ENCODE results near the gene OSBPL1A.
A peak's percentile ranks its signal among the peaks of the same experiment; 100 is the strongest.

Gene OSBPL1A

DNA sequence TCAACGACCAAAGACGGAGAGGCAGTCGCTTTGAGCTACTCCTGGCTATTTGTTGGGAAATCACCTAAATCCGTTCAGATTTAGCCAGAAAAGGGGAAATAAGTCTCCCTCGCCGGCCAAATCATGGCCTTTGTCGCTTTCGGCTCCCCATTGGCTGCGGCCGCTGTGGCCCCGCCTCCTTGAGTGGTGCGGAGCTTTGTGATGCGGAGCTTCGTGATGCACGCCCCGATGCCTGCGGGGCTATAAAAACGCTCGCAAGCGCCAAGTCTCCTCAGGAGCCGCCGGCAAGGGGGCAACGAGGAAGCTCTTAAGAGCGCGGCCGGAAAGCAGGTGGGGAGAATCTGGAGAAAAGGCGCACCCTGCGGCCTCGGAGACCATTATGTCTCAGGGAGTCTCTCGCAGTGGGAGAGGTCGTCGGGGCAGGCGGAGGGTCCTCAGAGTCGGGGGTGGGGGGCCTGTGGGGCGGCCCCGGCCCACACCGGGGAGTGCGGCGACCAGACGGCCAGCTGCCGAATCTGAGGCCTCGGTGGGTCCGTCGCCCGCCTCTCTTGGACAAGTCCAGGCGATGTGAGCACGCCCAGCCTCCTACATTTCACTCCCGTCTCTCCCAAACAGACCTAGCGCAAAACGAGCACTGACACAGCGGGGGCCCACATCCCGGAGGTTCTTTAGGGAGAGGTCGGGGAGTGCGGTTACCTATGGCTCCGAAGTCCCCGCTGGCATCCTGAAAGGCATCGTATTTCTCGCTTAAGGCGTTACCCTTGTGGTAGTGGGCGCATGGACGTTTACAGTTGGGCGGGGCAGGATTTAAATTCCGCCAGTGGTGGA lies 258.6 kb downstream of the OSBPL1A start, which contains the start of gene CABYR:
CABYR (plus strand) TSS at position 274 of the 828 bp plus-strand sequence. CDS start 4,053 bp downstream, outside the sequence.
- DNase-seq (ENCODE audit: low read depth in 1 of 2, low spot score in 1 of 2) = peak in 1 of 2 experiments; percentile 74
- Histone ChIP-seq H3K27ac (replicated peaks) (no peak within 1 kb of the TSS), H3K4me3 (replicated peaks; ENCODE audit: insufficient read depth, low read length) (peak within 1 kb of the TSS; percentile 17), H3K27me3 (ENCODE audit: insufficient read depth, poor library complexity, severe bottlenecking) (peaks cover 3% of the 10 kb centered on the region)
- no peak for TF ChIP-seq GABPA (IDR thresholded peaks at IDR 0.05; ENCODE audit: low read depth)
- TF ChIP-seq SPI1 (IDR thresholded peaks at IDR 0.05; ENCODE audit: borderline replicate concordance, low read depth) = no peak
- TF ChIP-seq, protein P1, sequence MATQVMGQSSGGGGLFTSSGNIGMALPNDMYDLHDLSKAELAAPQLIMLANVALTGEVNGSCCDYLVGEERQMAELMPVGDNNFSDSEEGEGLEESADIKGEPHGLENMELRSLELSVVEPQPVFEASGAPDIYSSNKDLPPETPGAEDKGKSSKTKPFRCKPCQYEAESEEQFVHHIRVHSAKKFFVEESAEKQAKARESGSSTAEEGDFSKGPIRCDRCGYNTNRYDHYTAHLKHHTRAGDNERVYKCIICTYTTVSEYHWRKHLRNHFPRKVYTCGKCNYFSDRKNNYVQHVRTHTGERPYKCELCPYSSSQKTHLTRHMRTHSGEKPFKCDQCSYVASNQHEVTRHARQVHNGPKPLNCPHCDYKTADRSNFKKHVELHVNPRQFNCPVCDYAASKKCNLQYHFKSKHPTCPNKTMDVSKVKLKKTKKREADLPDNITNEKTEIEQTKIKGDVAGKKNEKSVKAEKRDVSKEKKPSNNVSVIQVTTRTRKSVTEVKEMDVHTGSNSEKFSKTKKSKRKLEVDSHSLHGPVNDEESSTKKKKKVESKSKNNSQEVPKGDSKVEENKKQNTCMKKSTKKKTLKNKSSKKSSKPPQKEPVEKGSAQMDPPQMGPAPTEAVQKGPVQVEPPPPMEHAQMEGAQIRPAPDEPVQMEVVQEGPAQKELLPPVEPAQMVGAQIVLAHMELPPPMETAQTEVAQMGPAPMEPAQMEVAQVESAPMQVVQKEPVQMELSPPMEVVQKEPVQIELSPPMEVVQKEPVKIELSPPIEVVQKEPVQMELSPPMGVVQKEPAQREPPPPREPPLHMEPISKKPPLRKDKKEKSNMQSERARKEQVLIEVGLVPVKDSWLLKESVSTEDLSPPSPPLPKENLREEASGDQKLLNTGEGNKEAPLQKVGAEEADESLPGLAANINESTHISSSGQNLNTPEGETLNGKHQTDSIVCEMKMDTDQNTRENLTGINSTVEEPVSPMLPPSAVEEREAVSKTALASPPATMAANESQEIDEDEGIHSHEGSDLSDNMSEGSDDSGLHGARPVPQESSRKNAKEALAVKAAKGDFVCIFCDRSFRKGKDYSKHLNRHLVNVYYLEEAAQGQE (IDR thresholded peaks at IDR 0.05; ENCODE audit: insufficient replicate concordance, low read depth) = no peak
- TF ChIP-seq, protein P2, sequence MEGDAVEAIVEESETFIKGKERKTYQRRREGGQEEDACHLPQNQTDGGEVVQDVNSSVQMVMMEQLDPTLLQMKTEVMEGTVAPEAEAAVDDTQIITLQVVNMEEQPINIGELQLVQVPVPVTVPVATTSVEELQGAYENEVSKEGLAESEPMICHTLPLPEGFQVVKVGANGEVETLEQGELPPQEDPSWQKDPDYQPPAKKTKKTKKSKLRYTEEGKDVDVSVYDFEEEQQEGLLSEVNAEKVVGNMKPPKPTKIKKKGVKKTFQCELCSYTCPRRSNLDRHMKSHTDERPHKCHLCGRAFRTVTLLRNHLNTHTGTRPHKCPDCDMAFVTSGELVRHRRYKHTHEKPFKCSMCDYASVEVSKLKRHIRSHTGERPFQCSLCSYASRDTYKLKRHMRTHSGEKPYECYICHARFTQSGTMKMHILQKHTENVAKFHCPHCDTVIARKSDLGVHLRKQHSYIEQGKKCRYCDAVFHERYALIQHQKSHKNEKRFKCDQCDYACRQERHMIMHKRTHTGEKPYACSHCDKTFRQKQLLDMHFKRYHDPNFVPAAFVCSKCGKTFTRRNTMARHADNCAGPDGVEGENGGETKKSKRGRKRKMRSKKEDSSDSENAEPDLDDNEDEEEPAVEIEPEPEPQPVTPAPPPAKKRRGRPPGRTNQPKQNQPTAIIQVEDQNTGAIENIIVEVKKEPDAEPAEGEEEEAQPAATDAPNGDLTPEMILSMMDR (IDR thresholded peaks at IDR 0.05; ENCODE audit: insufficient read depth, low read length) = no peak

DNA sequence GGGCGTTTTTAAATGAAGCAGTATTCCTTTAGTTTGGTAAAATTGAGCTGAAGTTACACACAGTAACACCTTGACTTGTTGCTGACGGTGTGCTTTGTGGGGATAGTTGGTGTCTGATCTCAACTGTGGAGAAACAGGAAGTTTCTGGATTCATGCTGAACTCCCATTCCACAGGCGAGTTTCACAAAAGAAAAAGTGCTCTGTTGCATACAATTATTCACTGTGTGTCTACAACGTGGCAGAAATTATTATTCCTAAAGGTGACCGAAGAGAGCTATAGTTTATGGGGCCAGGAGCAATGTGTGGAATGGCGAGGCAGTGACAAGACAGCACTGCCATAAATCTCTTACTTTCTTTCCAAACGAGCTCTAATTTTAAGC lies 259.2 kb downstream of the OSBPL1A start:
- Histone ChIP-seq H3K27ac (replicated peaks) (no peak overlapping the region), H3K4me3 (replicated peaks; ENCODE audit: insufficient read depth, low read length) (peak overlapping the region; percentile 17), H3K27me3 (ENCODE audit: insufficient read depth, poor library complexity, severe bottlenecking) (peaks cover 3% of the 10 kb centered on the region)
- peak in 1 of 2 experiments; percentile 19 for DNase-seq (ENCODE audit: low read depth in 1 of 2, low spot score in 1 of 2)
- TF ChIP-seq, protein P2 (IDR thresholded peaks at IDR 0.05; ENCODE audit: insufficient read depth, low read length) = no peak
- TF ChIP-seq GABPA (IDR thresholded peaks at IDR 0.05; ENCODE audit: low read depth) = no peak
- TF ChIP-seq, protein P1 (IDR thresholded peaks at IDR 0.05; ENCODE audit: insufficient replicate concordance, low read depth) = no peak

DNA sequence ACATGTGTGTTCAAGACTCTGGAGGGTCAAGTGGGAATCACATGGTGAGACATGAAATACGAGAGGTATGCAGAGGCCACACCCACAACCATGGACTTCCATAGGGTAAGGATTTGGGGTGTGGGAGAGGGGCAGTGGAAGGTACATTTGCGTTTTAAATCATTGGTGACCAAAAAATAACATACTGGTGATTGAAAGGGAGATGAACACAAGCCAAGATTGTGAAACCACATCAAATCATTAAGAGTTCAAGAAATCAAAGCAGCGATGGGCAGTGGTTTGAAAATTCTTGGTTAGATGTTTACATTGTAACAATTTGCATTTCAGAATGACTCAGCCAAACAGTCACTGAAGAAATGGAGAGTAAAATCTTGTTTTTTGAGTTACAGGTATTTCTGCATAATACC lies 260.7 kb downstream of the OSBPL1A start:
- H3K27ac ChIP-seq (replicated peaks) = no peak overlapping the region
- TF ChIP-seq, protein P2 (IDR thresholded peaks at IDR 0.05; ENCODE audit: insufficient read depth, low read length) = no peak
- TF ChIP-seq, protein P1 (IDR thresholded peaks at IDR 0.05; ENCODE audit: insufficient replicate concordance, low read depth) = no peak
- TF ChIP-seq GABPA (IDR thresholded peaks at IDR 0.05; ENCODE audit: low read depth) (no peak), SPI1 (IDR thresholded peaks at IDR 0.05; ENCODE audit: borderline replicate concordance, low read depth) (no peak), POLR2AphosphoS5 (IDR thresholded peaks at IDR 0.05; ENCODE audit: low read depth) (no peak)
- no peak for DNase-seq (ENCODE audit: low read depth in 1 of 2, low spot score in 1 of 2)

More for the DNA sequence above, 260.7 kb downstream of the OSBPL1A start:
- Histone ChIP-seq H3K4me3 (replicated peaks; ENCODE audit: insufficient read depth, low read length) (no peak overlapping the region), H3K27me3 (ENCODE audit: insufficient read depth, poor library complexity, severe bottlenecking) (peaks cover 3% of the 10 kb centered on the region)

Data from HL-60 (cell line).